Measurements from ENCODE around the gene CD47.

CD47 gene

DNA sequence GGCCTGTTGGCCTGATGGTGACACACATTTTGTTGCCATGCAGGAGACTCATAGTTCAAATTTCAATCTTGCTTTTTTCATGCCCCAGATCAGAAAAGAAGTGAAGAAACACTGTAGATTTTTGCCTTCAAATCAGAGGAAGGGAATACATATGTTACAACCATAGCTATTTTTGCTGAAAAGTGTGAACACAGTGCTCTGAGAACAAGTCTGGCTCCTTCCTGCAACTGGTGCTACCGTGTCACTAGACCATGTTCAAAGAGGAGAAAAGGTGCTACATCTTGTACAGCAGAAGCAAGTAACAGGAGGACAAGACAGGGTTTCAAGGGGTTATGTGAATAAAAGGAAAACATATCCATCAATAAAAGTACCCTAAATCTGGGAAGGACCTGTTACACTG lies 44.6 kb downstream of the CD47 start:
- no peak for DNase-seq

DNA sequence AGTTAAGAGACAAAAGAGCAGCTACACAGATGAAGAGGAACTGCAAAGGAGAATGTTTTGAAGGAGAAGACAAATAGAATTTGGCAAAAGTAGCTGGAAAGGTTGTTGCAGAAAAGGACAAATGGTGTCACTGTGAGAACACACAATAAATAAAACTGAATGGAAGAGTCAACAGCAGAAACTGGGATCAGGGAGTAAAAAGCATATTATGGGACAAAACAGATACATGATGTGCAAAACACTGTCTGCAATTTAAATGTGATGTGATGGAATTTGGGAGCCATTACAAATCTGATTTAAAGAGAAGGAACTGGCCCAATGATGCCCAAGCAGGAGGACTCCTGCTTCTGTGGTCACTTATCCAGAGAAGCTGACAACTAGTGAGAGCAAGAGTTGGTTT lies 46.1 kb downstream of the CD47 start:
- DNase-seq: no peak

- DNase-seq: no peak
These were observed 48.5 kb downstream of the CD47 start for GRCh38 chr3:108042300-108042699.

- no peak for DNase-seq
These were observed 49.6 kb downstream of the CD47 start for GRCh38 chr3:108041253-108041652.

GRCh38 chr3:108037770-108038169 lies 53.1 kb downstream of the CD47 start:
- DNase-seq: no peak

DNA sequence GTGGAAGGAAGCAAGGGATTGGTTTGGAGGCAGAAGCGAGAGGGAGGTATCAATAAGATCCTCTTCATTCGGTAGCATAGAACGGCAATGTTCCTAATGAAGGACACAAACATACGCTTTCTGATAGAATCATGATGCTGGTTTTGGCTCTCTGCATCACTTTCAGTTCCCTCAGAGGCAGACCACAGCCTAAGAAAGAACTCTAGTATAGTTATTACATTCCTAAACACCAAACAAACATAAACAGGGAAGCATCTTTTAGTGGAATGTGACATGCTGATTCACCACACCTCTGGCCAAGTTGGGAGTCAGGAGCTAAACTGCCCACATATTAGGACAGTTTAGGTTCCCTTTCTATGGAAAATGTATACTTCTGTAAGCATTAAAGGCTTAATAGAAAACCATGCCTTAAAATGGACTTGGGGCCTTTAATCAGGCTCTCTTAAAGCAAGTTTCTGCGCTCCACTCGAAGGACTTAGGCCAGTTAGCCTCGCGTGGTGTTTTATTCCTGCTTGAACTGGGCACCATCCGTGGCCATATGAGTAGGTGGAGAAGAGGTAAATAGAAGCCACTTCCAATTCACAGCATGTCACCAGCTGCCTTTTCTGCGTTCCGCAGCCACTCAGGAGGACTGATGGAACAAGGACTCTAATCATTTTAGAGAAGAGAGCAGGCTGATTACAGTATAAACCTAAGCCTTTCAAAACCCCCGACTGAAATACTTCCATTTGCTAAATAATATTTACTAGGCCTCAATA lies 53.7 kb downstream of the CD47 start:
- DNase-seq: no peak

- DNase-seq: no peak
These were observed 54.4 kb downstream of the CD47 start for GRCh38 chr3:108036401-108036800.

DNA sequence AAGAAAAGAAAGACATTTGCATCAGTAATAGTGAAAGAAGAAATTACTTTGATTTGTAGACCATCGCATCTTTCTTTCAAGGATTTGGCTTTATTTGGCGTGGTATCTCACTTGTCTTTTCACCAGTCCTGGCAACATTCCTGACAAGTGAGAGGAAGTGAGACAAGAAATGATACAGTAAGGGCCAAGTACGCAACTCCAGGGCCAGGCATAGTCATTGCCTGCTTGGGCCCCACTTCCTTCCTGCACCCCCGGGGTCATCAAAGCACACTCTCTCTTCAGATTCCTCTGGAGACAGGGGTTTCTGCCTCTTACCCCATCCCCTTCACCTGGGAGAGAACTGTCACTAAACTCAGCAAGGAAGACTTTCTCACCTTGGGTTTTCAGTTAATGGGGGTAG lies 55.1 kb downstream of the CD47 start:
- no peak for DNase-seq

DNA sequence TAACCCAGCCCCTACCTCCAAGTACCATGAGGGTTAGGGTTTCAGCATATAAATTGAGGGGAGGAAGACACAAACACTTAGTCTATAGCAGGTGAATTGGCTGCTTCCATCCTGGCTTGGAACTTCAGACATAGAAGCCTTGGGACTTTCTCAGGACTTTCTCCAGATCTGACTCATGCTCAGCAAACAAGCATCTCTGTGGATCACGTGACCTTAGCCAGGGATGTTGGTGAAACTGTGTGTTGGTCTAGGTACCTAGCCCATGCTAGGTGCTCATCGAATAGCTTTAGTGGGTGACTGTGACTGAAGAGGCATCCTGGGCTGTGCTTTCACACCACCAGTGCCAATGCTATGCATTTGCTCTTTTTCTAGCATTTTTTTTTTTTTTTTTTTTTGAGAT lies 58.9 kb downstream of the CD47 start:
- DNase-seq: no peak

- no peak for DNase-seq
These were observed 59.9 kb downstream of the CD47 start for GRCh38 chr3:108030960-108031359.

- no peak for DNase-seq
These were observed 61.4 kb downstream of the CD47 start for GRCh38 chr3:108029466-108029865.

DNA sequence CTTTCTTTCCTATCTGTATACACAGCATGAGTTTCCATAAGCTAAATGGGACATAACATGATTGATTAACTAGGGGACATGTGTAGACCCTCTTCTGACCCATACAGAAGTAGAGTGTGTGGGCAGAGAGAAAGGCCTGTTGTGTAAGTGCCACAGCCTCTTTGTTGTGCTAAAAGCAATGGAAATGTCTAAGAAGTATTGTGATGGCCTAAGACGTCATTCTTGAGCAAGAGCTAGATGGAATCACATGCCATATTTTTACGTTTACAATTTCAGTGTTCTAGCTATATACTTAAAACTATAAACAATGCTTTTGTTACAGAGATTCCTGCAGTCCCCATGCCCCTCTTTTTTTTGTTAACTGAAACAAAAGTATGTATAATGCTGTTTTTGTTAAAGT lies 61.9 kb downstream of the CD47 start:
- no peak for DNase-seq

- no peak for DNase-seq
These were observed 65.7 kb downstream of the CD47 start for GRCh38 chr3:108025177-108025576.

DNA sequence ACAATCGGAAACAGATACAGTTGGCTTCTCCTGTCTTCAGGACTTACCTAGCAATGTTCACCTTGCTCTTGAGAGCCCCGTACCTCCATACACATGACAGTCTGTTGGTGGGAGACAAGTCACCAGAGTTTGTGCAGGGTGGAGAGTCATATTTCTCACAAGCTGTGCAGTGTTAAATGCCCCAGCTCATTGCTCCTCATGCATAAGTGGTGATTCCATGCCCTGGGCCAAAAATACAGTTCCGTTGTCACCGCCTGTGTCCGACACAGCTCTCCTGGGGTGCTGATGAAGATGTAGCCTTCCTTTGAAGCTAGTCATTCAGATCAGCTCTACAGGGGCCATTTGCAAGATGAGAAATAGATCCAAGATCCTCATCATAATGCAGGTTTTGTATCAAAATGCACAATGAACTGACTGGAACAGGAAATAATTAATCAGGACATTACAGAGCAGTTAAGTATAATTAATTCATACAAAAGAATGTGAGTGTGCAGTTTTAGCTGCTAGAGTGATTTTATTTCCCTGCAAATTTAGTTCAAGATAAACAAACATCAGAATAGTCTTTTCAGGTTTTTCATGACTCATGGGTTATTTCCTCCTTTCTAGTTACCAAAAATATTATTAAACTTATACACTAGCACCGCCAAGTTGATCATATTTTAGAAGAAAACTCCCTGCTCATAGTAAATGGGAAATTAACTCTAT lies 66.5 kb downstream of the CD47 start:
- DNase-seq: no peak

DNA sequence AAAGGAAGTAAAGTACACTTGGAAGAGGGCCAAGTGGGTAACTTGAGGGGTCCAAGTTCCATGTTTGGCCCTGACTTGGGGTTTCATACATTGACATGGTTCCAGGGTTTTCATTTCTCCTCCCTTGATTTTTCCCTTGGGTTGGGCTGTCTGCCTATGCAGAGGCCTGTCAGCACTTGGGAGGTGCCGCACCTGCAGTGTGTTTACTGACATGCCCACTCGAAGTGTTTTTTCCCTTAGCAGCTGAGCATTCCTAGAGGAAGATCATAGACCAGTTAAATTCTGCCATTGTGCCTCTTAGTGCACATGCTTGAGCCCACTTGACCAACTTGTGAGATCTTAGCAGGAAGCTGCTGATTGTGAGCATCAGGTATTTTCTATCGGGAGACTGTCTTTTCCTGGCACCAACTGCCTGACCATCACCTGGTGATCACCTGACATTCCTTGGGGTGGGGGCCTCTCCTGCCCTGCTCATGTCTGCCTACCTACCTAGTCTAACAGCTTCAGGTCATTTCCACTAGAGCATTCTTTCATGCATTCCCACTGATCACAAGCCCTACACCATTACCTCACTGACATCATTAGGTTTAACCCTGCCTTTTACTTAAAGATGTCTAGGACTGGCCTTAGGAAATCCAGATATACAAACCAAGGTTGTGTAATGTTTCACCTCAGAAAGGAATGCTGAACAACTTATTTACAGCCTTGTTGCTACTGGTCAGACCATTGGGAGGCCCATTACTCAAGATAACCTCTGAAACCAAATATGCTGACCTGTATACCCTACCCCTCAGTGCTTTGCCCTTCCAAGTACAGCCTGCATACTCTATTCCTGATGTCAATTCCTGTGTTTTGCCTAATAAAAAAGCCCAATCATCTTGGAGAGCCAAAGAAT lies 68.3 kb downstream of the CD47 start:
- DNase-seq: no peak

- DNase-seq: no peak
These were observed 69.3 kb downstream of the CD47 start for GRCh38 chr3:108021533-108021932.

- no peak for DNase-seq
These were observed 69.7 kb downstream of the CD47 start for GRCh38 chr3:108021131-108021530.

- no peak for DNase-seq
These were observed 72.3 kb downstream of the CD47 start for GRCh38 chr3:108018552-108018951.

DNA sequence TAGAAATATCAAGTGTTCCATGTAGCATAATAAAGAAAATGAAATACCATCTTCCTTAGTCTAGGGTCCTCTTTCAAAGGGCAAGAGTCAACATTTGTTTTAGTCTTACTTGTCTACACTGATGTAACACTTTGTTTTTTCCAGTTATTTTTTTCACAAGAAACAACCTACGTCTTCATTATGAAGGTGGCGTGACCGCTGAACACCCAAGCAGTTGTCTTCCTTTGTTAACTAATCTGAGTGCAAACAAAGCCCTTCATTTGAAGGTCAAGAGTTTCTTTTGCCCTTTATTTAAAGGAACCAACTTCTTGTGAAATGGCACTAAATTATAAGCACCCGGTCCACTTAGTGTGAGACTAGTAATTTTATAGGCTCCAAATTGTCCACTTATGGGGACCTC lies 73.2 kb downstream of the CD47 start:
- DNase-seq: no peak

- no peak for DNase-seq
These were observed 75.9 kb downstream of the CD47 start for GRCh38 chr3:108014943-108015342.

- no peak for DNase-seq
These were observed 77.4 kb downstream of the CD47 start for GRCh38 chr3:108013141-108014055.

DNA sequence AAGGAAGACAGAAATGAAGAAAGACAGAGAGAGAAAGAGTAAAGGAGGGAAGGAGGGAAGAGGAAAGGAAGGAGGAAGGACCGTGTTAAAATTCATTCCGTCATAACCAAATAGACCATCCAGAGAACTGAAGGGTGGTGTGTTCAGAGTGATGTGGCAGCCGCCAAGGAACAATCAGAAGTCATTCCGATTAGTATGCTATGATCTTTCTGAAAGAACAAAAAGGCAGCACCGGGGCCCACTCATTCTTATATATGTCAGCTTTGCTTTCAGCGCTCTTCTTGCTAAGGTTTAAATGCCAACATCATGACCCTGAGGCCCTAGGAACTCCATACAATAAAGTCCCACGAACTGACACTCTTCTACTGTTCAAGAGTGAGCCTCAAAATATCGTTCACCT lies 78.5 kb downstream of the CD47 start:
- no peak for DNase-seq

DNA sequence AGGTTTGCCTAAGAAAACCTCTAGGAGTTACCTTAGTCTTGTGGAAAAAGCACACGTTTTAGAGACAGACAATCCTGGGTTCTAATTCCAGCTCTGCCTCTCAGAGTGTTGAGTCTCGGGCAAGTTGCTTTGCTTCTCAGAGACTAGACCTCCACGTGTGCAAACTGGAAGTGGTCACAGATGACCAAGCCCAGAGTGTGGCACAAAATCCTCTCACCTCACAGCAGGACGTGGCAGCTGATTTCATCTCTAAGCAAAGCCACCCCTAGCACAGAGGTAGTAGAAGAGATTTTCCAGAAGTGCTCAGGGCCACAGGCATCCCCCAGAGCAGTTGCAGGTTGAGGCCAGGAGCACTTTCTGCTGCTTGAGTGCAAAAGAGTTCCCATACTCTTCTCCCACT lies 79.2 kb downstream of the CD47 start:
- DNase-seq: no peak

All from activated CD4-positive, alpha-beta T cell treated with anti-CD3 and anti-CD28 coated beads, Interleukin-2, amount 50 U/mL, for 4 hours (primary cell).